Keratinocyte (primary cell): ENCODE measurements around the gene HS1BP3. TPM values are rescaled to one million over a fixed set of nuclear protein-coding genes. Genes with fewer than 3 reads are reported as not detected.

Source experiments
- DNase-seq: peaks from one replicate; pipeline ENCODE4 v3.0.0-alpha.2; 2011; ENCODE audit warnings: low read depth, missing footprints, low spot score
- FAIRE-seq: peaks from 2 replicates; lab custom pipeline; 2011; peaks lifted over from hg19 to GRCh38; lab: Jason Lieb, UNC
- H2AFZ ChIP-seq: 2 replicates; pipeline ENCODE4 v1.6.0; 2012; ENCODE audit warnings: low read length, control low read depth, inconsistent platforms; ENCODE audit not compliant: control insufficient read depth
- H3K27ac ChIP-seq: 2 replicates; pipeline ENCODE4 v1.5.1; 2011; ENCODE audit warnings: low read length; ENCODE audit not compliant: control insufficient read depth, insufficient read depth
- H3K27me3 ChIP-seq: 3 replicates; pipeline ENCODE4 v1.6.0; 2011; ENCODE audit warnings: low read length; ENCODE audit not compliant: control insufficient read depth, insufficient read depth; ENCODE audit errors: extremely low read depth
- H3K36me3 ChIP-seq, 2 experiments: 2 replicates in 1 of 2; 3 replicates in 1 of 2; pipeline ENCODE4 v1.5.1; 2011; ENCODE audit warnings: low read length in 2 of 2, mild to moderate bottlenecking in 1 of 2; ENCODE audit not compliant: control insufficient read depth in 2 of 2, insufficient read depth in 2 of 2; ENCODE audit errors: extremely low read depth in 1 of 2
- H3K4me1 ChIP-seq: 3 replicates; pipeline ENCODE4 v1.5.1; 2011; ENCODE audit warnings: low read length; ENCODE audit not compliant: control insufficient read depth, insufficient read depth; ENCODE audit errors: extremely low read depth
- H3K4me2 ChIP-seq: 3 replicates; pipeline ENCODE4 v1.6.0; 2011; ENCODE audit warnings: low read depth, low read length; ENCODE audit not compliant: control insufficient read depth, insufficient read depth; ENCODE audit errors: extremely low read depth
- H3K4me3 ChIP-seq, 3 experiments: fragments of 200-600 bp in 1 of 3; sonication (generic) in 1 of 3; 2 replicates in 2 of 3; 3 replicates in 1 of 3; pipeline ENCODE4 v1.5.1; 2011 to 2016; ENCODE audit warnings: low read length in 3 of 3, mild to moderate bottlenecking in 3 of 3, control low read depth in 2 of 3, inconsistent platforms in 1 of 3, low read depth in 1 of 3, mixed read lengths in 1 of 3, mixed run types in 1 of 3, moderate library complexity in 1 of 3; ENCODE audit not compliant: control insufficient read depth in 2 of 3, insufficient read depth in 2 of 3; ENCODE audit errors: extremely low read depth in 1 of 3
- H3K79me2 ChIP-seq: 2 replicates; pipeline ENCODE4 v1.6.0; 2012; ENCODE audit warnings: low read length; ENCODE audit not compliant: control insufficient read depth, insufficient read depth
- H3K9ac ChIP-seq: 3 replicates; pipeline ENCODE4 v1.6.0; 2011; ENCODE audit warnings: low read length; ENCODE audit not compliant: control insufficient read depth, insufficient read depth; ENCODE audit errors: extremely low read depth
- H3K9me1 ChIP-seq: 3 replicates; pipeline ENCODE4 v1.6.0; 2011; ENCODE audit warnings: low read length; ENCODE audit not compliant: control insufficient read depth, insufficient read depth; ENCODE audit errors: extremely low read depth
- H3K9me3 ChIP-seq: 2 replicates; pipeline ENCODE4 v1.5.1; 2012; ENCODE audit warnings: low read depth, low read length; ENCODE audit not compliant: control insufficient read depth
- H4K20me1 ChIP-seq: 3 replicates; pipeline ENCODE4 v1.6.0; 2011; ENCODE audit warnings: low read length; ENCODE audit not compliant: control insufficient read depth, insufficient read depth; ENCODE audit errors: extremely low read depth
- EZH2 ChIP-seq: IDR thresholded peaks from one replicate; pipeline ENCODE4 v1.6.1; 2012; ENCODE audit warnings: inconsistent platforms, mild to moderate bottlenecking, low read length, moderate library complexity
- dilution Hi-C: fragments of 300-500 bp; cut with MboI; formaldehyde crosslinking; loops from one replicate; pipeline ENCODE4 v1.7.0; 2020; ENCODE audit warnings: low sequenced_read_pairs; ENCODE audit not compliant: extremely low pct_ligation_motif_present
- polyA plus RNA-seq, 5 experiments: library from polyadenylated mRNA; depleted of rRNA in 3 of 5; stranded (reverse) in 3 of 5; stranded (forward) in 1 of 5; unstranded in 1 of 5; fragments of >200 nt; gene quantifications; 1 replicate in 1 of 5; 2 replicates in 3 of 5; 3 replicates in 1 of 5; pipeline versions ENCODE4 v1.2.1 to v1.2.3, GENCODE V29; 2011 to 2012; ENCODE audit warnings: missing spikeins in 2 of 5, low read depth in 1 of 5, low replicate concordance in 1 of 5
- TF ChIP-seq, protein P1 (sequence below), 3 experiments: IDR thresholded peaks in 1 of 3; conservative IDR thresholded peaks in 1 of 3; optimal IDR thresholded peaks in 1 of 3; 2 replicates in 2 of 3; 3 replicates in 1 of 3; pipeline versions ENCODE3 to v1.5.1; 2011; ENCODE audit warnings: low read length in 3 of 3, mild to moderate bottlenecking in 3 of 3, moderate library complexity in 2 of 3, control low read depth in 1 of 3, inconsistent platforms in 1 of 3; ENCODE audit not compliant: insufficient read depth in 2 of 3; ENCODE audit errors: extremely low read depth in 1 of 3

HS1BP3 gene
- polyA plus RNA-seq, 1 donor (not counting 4 experiments of a cell fraction or from before 2014, with no cell fraction given), result 18.5 TPM

DNA sequence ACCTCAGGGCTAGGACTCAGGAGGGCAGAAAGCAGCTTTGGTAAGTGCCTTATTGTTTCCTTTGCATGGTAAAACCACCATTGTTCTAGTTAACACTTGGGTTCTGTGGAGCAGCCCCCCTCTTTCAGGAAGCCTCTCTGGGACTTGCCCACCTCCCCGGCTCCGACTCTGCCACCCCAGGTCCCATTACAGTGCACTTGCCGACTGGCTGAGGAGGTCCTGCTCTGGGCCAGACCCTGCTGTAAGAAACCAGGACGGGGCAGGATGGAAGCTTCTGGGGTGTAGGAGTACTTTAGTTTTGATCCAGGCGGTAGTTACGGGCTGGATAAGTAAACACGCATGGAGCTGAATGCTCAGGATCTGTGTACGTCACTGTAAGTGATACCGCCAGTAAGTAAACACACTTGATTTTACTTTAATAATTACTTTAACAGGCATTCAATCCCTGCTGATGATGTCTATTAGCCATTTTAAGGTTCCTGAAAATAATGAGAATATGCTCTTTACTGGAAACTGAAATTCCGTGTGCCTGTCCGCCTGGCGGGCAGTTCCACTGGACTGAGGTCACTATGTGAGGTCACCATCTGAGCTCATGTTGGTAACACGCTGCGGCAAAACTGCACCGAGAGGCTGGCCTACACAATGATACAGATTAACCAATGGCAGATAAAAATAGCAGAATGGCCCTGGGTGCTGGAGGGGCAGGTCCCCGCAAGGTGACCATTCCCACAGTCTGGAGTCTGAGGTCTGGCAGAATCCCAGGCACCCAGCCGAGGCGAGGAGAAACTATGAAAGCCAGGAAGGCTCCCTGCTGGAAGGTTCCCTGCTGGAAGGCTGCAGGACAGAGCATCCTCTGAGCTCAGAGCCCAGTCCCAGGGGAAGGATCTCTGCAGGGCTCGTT lies 25.2 kb downstream of the HS1BP3 start:
- no peaks in the 10 kb centered on the region for H3K9me1 ChIP-seq
- FAIRE-seq (no peak), DNase-seq (no peak)
- no peak overlapping the region for H3K4me2 ChIP-seq
- no peak overlapping the region for H2AFZ ChIP-seq
- no peaks in the 10 kb centered on the region for H4K20me1 ChIP-seq
- peaks cover 5% of the 10 kb centered on the region for H3K4me1 ChIP-seq
- no peak for TF ChIP-seq EZH2
- TF ChIP-seq, protein P1, sequence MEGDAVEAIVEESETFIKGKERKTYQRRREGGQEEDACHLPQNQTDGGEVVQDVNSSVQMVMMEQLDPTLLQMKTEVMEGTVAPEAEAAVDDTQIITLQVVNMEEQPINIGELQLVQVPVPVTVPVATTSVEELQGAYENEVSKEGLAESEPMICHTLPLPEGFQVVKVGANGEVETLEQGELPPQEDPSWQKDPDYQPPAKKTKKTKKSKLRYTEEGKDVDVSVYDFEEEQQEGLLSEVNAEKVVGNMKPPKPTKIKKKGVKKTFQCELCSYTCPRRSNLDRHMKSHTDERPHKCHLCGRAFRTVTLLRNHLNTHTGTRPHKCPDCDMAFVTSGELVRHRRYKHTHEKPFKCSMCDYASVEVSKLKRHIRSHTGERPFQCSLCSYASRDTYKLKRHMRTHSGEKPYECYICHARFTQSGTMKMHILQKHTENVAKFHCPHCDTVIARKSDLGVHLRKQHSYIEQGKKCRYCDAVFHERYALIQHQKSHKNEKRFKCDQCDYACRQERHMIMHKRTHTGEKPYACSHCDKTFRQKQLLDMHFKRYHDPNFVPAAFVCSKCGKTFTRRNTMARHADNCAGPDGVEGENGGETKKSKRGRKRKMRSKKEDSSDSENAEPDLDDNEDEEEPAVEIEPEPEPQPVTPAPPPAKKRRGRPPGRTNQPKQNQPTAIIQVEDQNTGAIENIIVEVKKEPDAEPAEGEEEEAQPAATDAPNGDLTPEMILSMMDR (optimal IDR thresholded peaks at IDR 0.05 in 1 of 3, IDR thresholded peaks at IDR 0.05 in 1 of 3, conservative IDR thresholded peaks at IDR 0.05 in 1 of 3; ENCODE audit: extremely low read depth in 1 of 3, insufficient read depth in 2 of 3, low read length in 3 of 3), result no peak
- H3K9ac ChIP-seq, result no peak overlapping the region
- peaks cover 4 to 31% of the 10 kb centered on the region in 2 experiments for H3K36me3 ChIP-seq
- H3K9me3 ChIP-seq, result no peaks in the 10 kb centered on the region
- no peaks in the 10 kb centered on the region for H3K27me3 ChIP-seq
- no peak overlapping the region for H3K27ac ChIP-seq
- H3K79me2 ChIP-seq, result no peaks in the 10 kb centered on the region
- dilution Hi-C loops, result no loop called here
- no peak overlapping the region for H3K4me3 ChIP-seq

DNA sequence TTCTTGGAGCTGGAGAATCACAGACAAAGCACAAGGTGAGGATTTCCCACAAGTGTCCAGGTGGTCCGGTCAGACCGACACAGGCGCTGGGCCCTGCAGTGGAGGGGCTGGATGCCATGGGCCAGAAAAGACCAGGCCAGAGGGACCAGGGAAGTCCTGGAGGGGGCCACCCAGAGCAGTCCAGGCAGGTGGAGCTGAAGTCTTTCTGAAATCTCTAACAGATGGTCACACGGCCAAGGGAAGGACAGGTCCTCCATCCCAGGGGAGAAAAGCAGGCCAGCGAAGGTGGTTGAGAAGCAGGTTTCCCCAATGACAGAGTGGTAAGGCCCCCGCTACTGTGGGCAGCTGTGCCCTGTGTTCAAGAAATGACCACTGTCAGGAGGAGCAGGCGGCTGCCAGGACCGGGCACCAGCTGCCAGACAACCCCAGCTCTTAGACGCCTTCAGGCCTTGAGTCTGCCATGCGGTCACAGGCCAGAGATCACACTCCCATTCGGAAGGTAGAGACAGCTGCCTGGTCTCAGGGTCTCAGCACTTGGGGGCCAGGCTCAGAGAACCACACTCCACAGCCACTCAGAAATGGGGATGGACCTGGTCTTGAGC lies 25.9 kb downstream of the HS1BP3 start:
- DNase-seq (no peak), FAIRE-seq (no peak)
- Histone ChIP-seq H3K9me1 (no peaks in the 10 kb centered on the region), H2AFZ (no peak overlapping the region), H3K27me3 (no peaks in the 10 kb centered on the region), H3K4me1 (peaks cover 7% of the 10 kb centered on the region), H3K27ac (no peak overlapping the region), H4K20me1 (no peaks in the 10 kb centered on the region), H3K9me3 (no peaks in the 10 kb centered on the region), H3K4me3 (no peak overlapping the region), H3K79me2 (no peaks in the 10 kb centered on the region), H3K9ac (no peak overlapping the region), H3K4me2 (no peak overlapping the region), H3K36me3 (peaks cover 7 to 31% of the 10 kb centered on the region in 2 experiments)
- TF ChIP-seq EZH2, result no peak
- TF ChIP-seq, protein P1 (optimal IDR thresholded peaks at IDR 0.05 in 1 of 3, IDR thresholded peaks at IDR 0.05 in 1 of 3, conservative IDR thresholded peaks at IDR 0.05 in 1 of 3; ENCODE audit: extremely low read depth in 1 of 3, insufficient read depth in 2 of 3, low read length in 3 of 3), result no peak
- dilution Hi-C loops, result no loop called here
